ENCODE data around the gene AOPEP.

GRCh38 chr9:95061916-95062595 is 335.6 kb downstream of the AOPEP start:
- TF ChIP-seq CTCF (IDR thresholded peaks at IDR 0.05) (no peak), EP300 (IDR thresholded peaks at IDR 0.05) (no peak)

Data from sigmoid colon (tissue), 4 donors.